B cell (primary cell): Measurements from ENCODE around the gene TBX6.

Experiments
- CTCF ChIP-seq: fragments of 200-600 bp; IDR thresholded peaks from one replicate; pipeline ENCODE4 v1.8.0; 2022; ENCODE audit warnings: antibody characterized with exemption, mild to moderate bottlenecking
- EZH2 ChIP-seq: IDR thresholded peaks from 2 replicates; pipeline ENCODE4 v1.6.1; 2012; ENCODE audit warnings: borderline replicate concordance, low read depth, mild to moderate bottlenecking, moderate library complexity, low read length; ENCODE audit not compliant: insufficient read depth, poor library complexity, severe bottlenecking

GRCh38 chr16:30051518-30051917 is 40.2 kb downstream of the TBX6 start:
- TF ChIP-seq CTCF, result no peak
- no peak for TF ChIP-seq EZH2
